Measurements from ENCODE around the gene FLRT2. TPM values are rescaled to one million over a fixed set of nuclear protein-coding genes. Genes with fewer than 3 reads are reported as not detected.
A peak's percentile ranks its signal among the peaks of the same experiment; 100 is the strongest.

FLRT2 gene
- total and polyA plus RNA-seq, 2 of the 4 experiments (the other 2 are of a cell fraction): 10.2 to 13.1 TPM

- Histone ChIP-seq H3K27me3 (ENCODE audit: control insufficient read depth, insufficient read depth, low read length) (no peaks in the 10 kb centered on the region), H3K4me3 (ENCODE audit: insufficient read depth, low read depth, low read length) (peak overlapping the region; percentile 67), H3K9me3 (ENCODE audit: control insufficient read depth, insufficient read depth, low read length) (no peaks in the 10 kb centered on the region), H3K18ac (ENCODE audit: low read depth, low read length) (peak overlapping the region; percentile 13; the same call in 1 of the 2 replicates), H3K27ac (ENCODE audit: insufficient read depth, low read length) (peak overlapping the region; percentile 47), H2BK15ac (ENCODE audit: low read depth, low read length) (peak overlapping the region; percentile 10; the same call in 2 of the 3 replicates), H2AK9ac (replicated peaks; ENCODE audit: low read depth, low read length, poor library complexity) (peak overlapping the region; percentile 14), H4K91ac (ENCODE audit: insufficient read depth, low read depth, low read length) (peak overlapping the region; percentile 67), H3K14ac (replicated peaks; ENCODE audit: low read depth, low read length) (0 out of 2 replicates have a peak overlapping the region, but pooled peaks have one; percentile 3), H3K4me1 (ENCODE audit: control insufficient read depth, insufficient read depth, low read length) (no peaks in the 10 kb centered on the region), H2BK20ac (ENCODE audit: low read depth, low read length) (0 out of 2 replicates have a peak overlapping the region, but pooled peaks have one; percentile 11), H2BK5ac (ENCODE audit: low read depth, low read length, poor library complexity, severe bottlenecking) (peak overlapping the region; percentile 0), H4K8ac (ENCODE audit: low read depth in 2 of 2, low read length in 2 of 2) (peak overlapping the region; percentile 19 to 76; a peak in 2 of 4 replicates), H3K56ac (ENCODE audit: extremely low read depth, insufficient read depth, low read length) (peak overlapping the region; percentile 12; the same call in 1 of the 2 replicates), H4K5ac (ENCODE audit: low read depth, low read length) (peak overlapping the region; percentile 17; the same call in 1 of the 2 replicates), H3K79me1 (ENCODE audit: low read depth in 1 of 2, low read length in 2 of 2) (peaks cover 4 to 19% of the 10 kb centered on the region in 2 experiments), H3K36me3 (ENCODE audit: control insufficient read depth, insufficient read depth, low read length) (no peaks in the 10 kb centered on the region), H2AK5ac (ENCODE audit: low read depth, low read length) (no peak overlapping the region), H3K4ac (ENCODE audit: low read depth, low read length) (peak overlapping the region; percentile 75), H3K9me1 (ENCODE audit: insufficient read depth, low read length) (no peaks in the 10 kb centered on the region), H4K20me1 (ENCODE audit: insufficient read depth, low read length) (0 out of 2 replicates have a peak, but pooled peaks cover 3% of the 10 kb centered on the region), H2BK120ac (ENCODE audit: low read depth, low read length) (peak overlapping the region; percentile 62), H3K23ac (ENCODE audit: low read depth, low read length) (peak overlapping the region; percentile 75; the same call in 1 of the 2 replicates), H3K4me2 (ENCODE audit: low read depth, low read length) (peak overlapping the region; percentile 94), H2AFZ (replicated peaks; ENCODE audit: low read length, poor library complexity) (peak overlapping the region; percentile 92), H3K9ac (ENCODE audit: low read depth, low read length) (peak overlapping the region; percentile 63)
- intact Hi-C loops (cut with micrococcal nuclease): loop anchor here (5.0 to 10.0 kb wide), 4 partner anchors 506 to 1804 kb away; no protein-coding TSS in a partner anchor
- ATAC-seq (ENCODE audit: low read depth) (peak; percentile 1; the same call in 1 of the 2 replicates), DNase-seq (peak; percentile 58)
- POLR2A ChIA-PET (ENCODE audit: unreplicated experiment): no interaction called here
- TF ChIP-seq, protein P1, sequence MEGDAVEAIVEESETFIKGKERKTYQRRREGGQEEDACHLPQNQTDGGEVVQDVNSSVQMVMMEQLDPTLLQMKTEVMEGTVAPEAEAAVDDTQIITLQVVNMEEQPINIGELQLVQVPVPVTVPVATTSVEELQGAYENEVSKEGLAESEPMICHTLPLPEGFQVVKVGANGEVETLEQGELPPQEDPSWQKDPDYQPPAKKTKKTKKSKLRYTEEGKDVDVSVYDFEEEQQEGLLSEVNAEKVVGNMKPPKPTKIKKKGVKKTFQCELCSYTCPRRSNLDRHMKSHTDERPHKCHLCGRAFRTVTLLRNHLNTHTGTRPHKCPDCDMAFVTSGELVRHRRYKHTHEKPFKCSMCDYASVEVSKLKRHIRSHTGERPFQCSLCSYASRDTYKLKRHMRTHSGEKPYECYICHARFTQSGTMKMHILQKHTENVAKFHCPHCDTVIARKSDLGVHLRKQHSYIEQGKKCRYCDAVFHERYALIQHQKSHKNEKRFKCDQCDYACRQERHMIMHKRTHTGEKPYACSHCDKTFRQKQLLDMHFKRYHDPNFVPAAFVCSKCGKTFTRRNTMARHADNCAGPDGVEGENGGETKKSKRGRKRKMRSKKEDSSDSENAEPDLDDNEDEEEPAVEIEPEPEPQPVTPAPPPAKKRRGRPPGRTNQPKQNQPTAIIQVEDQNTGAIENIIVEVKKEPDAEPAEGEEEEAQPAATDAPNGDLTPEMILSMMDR (conservative IDR thresholded peaks at IDR 0.05; ENCODE audit: low read depth, low read length): no peak
- TF ChIP-seq SMC3 (IDR thresholded peaks at IDR 0.05; ENCODE audit: low read depth, low read length): no peak
- TF ChIP-seq MXI1 (IDR thresholded peaks at IDR 0.05; ENCODE audit: borderline replicate concordance, low read depth, low read length): no peak
- no peak for TF ChIP-seq CHD1 (IDR thresholded peaks at IDR 0.05; ENCODE audit: low read depth, low read length)
- TF ChIP-seq RAD21 (IDR thresholded peaks at IDR 0.05; ENCODE audit: low read length): no peak
- no TSS peak for BruUV-seq (replicated peaks)
- in situ Hi-C loops (cut with MboI; ENCODE audit: low sequenced_read_pairs): loop anchor here (25.0 kb wide), 1 partner anchor 506 kb away; no protein-coding TSS in a partner anchor
- 0% methylated on average over 18 of the region's 29 CpGs; no CpG with 5 or more reads in 1 of the 2 experiments for WGBS, 2 experiments (ENCODE audit: extremely low coverage in 2 of 2, insufficient read length in 1 of 2)
- CTCF ChIA-PET: interaction anchor here (1.5 kb wide), 1 partner anchor 1137 kb away, joined by 3 read pairs; no protein-coding TSS in a partner anchor
- dilution Hi-C loops (cut with HindIII; ENCODE audit: low sequenced_read_pairs, unreplicated experiment): no loop called here
These were observed 1.2 kb downstream of the FLRT2 start for GRCh38 chr14:85531141-85531586.
